GM19238 (cell line): Measurements from ENCODE around the gene INPP5E.

Experiments
- DNase-seq: peaks from one replicate; pipeline ENCODE4 v3.0.0; 2011; ENCODE audit warnings: low spot score; ENCODE audit not compliant: insufficient read length

Gene INPP5E

DNA sequence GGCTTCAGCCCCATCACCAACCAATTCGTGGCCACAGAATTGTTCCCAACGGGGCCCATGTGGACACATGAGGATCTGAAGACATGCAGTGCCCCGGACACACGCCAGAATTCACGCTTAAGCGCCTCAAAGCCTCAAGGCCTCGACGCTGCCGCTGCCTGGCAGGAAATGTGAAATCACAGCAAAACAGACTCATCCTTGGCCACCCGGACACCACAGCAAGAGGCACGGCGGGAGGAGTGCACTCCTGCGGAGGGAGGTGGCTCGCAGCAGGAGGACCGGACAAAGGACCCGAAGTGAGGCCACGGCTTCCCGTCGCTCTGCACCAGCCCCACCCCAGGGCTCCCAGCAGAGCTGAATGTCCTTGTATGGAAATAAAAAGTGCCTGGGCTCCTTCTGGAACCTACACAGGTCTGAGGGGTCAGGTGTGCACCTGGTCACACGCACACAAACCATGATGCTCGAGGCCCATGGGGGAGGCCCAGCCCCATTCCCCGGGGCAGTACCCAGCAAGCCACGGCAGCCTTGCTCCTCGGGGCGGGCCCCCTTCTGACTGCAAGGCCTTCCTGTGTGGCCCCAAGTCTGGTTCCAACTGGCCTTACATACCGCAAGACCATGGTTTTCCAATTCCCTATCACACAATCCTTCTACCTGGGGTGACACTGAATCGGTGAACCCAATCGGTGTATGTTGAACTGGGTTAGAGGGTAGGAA lies 33.2 kb upstream of the INPP5E start:
- no peak for DNase-seq

DNA sequence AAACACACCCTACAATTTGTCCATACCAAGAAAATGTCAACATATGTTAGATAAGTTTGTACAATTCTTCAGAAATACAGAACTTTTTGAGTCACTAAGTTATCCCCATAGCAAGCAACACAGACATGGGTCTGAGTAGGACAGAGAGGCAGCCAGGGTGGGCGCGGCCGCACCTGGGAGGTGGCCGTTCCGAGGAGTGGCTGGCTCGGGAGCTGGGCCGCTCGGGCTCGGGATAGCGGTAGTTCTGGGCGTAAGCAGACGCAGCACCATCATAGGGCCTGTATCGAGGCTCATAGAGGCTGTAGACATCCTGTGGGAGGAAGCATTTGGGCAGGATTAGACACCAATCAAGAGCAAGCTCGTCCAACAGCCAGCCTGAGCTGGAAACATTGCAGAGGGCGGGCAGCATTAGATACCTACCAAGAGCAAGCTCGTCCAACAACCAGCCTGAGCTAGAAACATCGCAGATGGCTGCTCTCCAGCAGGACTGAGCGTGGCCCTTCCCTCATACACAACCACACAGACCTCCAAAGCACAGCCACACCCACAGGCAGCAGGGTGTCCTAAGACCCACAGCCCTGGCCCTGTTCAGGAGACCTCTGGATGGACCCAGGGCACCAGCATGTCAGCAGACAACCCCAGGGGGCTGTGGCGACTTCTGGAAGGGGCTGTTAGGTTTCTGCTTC lies 32.3 kb upstream of the INPP5E start:
- DNase-seq: no peak

DNA sequence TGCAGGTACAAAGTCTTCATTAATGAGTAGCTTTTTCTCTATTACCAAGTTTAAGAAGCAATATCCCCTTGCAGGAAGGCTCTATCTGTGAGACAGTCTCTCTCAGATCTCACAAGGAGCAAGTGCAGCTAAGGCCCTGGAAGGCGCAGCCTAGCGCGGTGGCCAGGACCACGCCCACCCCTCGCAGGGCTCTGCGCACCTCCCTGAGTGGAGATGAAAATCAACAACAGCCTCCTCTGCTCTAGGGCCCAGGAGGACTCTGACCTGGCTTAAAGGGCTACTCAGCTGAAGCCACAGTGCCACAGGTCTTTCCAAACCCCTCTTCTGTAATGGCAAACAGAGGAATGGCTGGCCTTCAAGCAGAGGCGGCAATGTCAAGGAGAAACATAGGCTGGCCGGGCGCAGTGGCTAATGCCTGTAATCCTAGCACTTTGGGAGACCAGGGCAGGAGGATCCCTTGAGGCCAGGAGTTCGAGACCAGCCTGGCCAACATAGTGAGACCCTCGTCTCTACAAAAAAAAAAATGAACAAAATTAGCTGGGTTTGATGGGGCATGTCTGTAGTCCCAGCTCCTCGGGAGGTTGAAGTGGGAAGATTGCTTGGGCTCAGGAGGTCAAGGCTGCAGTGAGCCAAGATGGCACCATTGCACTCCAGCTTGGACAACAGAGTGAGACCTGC lies 31.3 kb upstream of the INPP5E start:
- DNase-seq: no peak

DNA sequence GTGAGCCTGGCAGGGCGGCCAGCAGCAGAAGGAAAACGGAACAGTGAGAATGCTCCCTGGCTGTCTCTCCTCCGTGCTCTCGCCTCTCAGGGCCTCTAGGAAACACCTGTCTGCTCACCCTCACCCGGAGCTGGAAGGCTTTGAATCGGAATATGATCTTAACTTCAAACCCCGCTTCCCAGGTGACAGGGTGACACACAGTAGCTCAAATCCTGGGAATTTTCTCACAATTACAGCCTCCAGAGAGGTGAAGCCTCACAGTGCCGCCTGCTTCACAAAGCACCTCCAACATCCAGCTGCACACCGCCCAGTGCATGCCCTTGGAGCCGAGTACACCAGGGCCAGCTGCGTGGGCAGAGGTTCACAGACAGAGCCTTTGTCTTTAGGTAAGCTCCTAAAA lies 30.7 kb upstream of the INPP5E start:
- DNase-seq: no peak

DNA sequence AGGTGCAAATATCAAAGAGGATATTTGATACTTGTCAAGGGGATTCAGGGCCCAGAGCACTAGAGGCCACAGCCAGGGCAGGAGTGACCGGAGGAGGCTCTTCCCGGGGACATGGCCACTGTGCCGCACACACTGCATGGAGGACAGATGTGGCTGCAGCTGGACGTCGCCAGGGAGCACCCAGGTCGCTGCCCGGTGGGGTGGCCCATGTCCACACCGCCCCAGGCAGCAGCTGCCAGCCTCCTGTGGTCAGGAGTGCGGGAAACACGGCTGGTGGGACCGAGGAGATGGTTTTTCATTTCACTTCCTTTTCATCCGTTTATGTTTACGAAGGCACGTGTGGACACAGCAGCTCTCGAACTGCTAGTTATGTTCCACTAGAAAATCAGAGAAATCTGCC lies 28.1 kb upstream of the INPP5E start:
- DNase-seq: no peak

DNA sequence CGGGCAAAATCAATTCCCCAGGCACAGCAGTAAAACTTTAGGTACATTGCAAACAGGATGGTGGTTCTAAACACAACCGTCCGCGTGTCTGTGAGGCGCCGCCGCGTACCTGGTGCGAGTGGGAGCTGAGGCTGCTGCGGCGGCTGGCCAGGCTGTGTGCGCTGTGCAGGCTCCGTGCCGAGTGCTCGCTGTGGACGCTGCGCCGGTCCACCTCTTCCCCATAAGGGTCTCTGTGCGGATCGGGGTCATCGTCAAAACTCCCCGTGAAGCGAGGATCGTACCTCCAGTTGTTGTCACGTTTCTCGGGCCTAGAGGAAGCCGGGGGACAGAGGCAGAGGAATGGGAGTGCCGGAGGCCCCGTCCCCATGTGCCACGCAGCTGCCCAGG lies 26.5 kb upstream of the INPP5E start:
- DNase-seq: no peak

DNA sequence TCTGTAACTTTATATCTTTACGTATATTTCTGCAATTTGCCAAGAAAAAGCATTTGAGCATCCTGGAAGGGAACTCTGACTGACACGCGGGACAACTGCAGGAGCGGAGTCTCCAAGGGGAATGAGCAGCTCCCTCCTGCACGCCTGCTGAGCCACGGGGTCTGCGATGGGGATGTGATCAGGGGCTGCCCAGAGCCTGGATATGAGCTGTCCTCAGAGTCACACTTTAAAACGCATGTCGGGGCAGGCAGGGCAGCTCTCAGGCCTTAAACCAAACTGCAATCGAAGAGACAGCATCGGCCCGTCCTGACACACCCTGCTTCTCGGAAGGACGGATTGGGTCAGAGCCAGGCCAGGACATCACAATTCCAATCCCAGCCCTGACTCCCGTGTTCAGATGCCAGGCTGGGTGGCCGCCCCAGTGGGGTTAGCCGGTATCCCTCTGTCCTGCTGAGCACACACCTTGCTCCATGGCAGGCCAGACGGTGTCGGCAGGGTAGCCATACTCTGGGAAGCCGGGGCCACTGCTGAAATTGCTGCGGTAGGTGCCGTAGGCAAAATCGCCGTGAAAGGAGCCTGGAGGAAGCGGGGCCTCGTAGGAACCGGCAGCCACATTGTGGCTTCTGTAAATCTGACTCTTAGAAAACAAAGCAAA lies 26.0 kb upstream of the INPP5E start:
- DNase-seq: no peak

DNA sequence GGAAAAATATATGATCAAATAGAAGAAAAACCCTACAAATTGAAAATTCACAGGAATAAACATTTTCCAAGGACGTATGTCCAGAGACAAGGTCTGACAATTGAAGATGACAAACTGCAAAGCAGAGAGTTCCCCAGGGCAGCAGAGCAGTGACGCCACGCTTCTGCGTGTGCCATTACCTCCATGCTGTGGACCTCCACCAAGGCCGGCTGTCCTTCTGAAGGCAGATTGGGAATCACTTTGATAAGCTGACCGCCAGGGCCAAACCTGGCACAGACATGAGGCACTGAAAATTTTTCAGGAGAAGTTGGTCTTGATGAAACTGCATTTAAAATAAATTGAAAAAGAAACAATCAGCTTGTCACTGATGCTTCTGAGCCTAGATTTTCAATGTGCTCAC lies 24.6 kb upstream of the INPP5E start:
- DNase-seq: no peak

DNA sequence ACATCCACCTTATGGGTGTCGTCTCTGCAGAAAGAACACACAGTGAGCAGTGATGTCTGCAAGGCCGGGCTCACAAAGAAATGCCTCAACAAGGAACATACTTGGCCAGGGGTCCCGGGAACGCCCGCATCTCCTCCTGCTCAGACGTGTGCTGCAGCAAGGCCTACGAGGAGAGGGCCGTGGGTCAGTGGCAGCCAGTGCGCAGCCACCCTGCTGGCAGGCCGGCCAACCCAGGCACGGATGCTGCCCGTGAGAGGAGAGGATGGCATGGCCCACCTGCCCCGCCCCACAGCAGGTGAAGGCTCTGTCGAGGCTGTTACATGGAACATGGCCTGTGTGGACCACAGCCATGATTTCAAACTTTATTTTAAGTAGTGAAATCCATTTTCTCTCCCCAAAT lies 23.9 kb upstream of the INPP5E start:
- DNase-seq: no peak

DNA sequence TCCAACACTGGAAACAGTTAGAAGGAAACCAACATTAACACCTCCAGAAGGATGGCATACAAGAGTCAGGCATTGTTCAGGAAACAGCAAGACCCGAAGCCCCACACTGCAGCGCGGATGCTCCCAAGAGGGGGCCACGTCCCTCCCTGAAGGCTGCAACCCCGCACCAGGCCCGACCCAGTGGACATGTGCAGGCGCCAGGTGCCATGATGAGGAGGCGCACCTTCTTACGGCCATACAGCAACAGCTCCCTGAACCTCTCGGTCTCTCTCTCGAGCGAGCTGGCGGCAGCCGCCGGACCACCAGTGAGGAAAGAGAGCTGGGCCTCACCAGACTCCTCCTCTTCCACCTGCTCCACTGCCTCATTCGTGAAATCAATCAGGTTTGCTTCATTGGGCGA lies 23.0 kb upstream of the INPP5E start:
- DNase-seq: no peak

DNA sequence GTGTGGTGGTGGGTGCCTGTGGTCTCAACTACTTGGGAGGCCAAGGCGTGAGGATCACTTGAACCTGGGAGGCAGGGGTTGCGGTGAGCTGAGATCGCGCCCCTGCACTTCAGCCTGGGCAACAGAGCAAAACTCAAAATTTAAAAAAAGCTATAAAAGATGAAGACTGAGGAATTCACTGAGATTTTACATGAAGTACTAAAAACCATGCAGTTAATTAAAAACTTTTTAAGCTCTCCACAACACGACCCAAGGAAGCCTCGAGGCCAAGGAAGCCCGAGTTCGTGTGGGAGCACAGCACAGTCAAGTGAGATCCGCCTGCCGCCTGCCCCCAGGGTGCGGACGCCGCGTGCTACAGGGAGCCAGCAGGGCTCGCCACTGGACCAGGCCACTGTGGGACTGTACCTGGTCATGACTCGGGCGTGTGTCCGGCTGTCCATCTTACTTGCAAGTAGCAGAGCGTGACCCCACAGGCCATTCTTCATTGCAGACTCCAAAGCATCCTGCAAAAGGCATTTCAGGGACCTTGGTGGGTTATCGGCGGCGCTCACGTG lies 21.2 kb upstream of the INPP5E start:
- no peak for DNase-seq

DNA sequence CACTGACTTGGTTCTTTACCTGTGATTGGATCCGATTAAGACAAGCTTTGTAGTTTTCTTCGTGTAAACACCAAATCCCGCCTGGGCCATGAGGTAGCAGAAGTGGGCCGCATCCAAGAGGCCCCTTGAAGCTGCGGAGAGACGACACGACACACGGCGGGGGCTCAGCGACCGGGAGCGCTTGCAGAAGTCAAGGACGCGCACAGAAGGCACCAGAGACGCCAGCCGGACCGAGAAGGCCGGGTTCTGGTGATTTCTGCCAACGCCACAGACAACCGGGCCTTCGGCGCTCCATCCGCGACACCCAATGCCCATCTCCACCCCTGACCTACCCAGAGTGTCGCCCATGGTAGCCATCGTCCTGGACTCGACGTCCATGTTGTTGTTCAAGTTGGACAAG lies 19.8 kb upstream of the INPP5E start:
- no peak for DNase-seq

DNA sequence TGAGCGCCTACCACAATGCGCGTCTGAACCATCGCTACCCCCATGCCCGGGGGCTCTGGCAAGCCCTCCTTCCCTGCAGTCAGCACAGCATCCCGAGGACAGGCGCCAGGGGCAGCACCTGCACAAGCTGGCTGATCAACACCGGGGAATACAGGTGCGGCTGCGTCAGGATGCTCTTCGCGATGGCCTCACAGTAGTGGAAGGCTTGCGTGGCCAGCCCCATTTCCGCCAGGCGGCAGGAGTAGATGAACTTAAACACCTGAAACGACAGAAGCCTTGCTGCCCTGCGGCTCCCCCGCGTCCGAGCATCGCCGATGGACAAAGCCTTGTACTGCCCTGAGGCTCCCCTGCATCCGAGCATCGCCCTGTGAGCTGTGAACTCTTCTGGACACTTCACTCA lies 17.7 kb upstream of the INPP5E start:
- DNase-seq: no peak

DNA sequence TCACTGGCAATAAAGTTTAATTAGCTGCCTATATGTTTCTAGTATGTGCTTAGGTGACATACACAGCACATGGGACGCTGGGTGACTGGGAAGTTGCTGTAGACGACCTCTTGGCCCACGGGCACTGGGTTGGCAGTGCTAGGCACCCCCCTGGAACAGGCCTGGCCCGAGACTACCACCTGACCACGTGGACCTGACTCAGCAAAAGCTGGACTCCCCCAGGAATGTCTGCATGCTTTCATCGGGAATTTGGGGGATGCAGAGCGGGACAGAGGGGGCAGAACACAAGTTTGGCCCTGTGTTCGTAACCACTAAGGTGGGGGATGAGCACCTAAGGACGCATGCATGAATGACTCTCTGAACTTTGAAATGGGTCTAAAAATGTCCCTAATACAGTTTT lies 16.6 kb upstream of the INPP5E start:
- no peak for DNase-seq

DNA sequence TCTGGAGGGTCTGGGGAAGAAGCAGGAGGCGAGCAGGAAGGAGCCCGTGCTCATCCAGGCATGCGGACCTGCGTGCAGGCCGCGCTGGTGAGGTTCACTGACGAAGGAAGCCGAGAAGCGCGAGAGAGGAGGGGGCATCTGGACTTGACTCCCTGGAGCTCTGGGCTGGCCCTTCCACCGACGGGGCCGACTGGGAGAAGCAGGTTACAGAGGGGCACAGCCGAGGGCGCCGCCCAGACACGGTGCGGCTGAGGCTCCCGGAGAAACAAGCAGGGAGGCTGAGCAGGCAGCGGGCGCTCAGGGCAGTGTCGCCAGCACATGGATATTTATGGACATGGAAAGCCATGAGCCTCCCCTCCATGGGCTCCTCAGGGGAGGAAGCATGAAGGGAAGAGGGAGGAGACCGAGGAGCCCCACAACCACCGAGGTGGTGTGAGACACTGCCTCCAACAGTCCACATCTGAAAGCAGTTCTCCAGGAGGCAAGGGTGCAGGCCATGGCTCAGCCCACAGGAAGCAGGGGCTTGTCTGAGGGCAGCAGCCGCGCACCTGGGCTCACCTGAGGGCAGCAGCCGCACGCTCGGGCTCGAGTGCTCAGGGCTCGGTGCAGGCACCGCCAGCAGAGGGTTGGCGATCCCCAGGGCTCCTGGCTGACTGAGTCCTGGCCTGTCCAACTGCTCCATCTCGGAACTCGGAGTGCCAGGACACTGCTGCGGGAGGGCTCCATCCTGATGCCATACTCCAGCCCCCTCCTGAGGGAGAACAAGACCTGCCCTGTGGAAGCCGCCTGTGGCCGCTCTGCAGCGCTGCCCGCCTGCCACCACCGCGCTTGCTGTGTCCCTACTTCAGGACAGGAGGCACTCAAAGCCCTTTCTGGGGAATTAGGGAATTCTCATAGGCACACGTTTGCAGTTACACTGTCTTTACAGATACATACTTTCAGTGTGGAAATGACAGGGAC lies 15.7 kb upstream of the INPP5E start:
- DNase-seq: no peak

DNA sequence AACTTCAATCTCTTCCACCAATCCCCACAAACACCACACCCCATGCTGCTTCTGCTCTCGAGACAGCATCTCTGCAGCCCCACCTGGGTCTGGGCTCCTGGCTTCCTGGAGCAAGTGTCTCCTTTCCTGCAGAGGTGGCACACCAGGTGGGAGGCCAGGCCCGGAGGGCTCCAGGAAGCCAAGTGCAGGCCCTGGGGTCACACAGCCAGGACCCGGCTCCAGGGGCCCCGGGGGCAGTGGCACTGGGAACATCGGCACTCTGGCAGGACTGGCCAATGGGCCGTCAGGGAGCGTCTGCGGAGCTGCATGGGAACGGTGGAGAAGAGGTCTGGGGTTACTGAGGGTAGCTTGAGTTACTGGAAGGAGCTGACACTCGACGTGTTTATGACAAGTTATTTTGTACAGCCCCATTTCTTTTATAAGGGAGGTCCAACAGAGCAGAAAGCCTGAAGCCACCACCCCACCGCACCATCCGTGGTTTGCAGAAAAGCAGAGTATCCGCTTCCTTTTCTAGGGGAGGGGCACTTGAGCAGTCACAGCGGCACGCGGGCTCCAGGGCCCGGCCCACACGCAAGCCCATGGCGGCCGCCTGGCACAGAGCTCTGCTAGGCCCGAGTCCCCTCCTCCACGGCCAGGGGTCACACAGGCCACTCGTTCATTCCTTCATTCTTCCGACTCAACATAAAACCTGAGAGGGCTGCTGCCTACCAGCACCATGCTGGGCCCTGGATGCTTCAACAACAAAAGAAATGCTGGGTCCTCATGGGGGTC lies 14.6 kb upstream of the INPP5E start:
- DNase-seq: no peak

DNA sequence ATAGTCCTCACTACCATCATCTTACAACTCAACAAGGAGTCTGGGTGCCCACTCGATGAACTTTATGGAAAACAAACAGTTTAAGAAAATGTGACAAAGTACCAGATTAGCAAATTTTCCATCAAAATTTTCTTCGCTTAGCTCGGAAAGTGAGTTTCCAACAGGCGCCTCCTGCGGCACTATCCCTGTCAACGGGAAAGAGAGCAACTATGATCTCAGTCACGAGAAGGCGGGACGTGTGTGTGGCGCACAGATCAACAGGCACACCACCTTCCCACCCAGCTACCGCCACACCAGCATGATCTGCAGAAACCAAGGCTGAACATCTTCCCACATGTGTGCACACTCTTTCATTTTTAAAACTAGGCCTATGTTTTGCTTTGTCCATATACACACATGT lies 13.7 kb upstream of the INPP5E start:
- DNase-seq: no peak

DNA sequence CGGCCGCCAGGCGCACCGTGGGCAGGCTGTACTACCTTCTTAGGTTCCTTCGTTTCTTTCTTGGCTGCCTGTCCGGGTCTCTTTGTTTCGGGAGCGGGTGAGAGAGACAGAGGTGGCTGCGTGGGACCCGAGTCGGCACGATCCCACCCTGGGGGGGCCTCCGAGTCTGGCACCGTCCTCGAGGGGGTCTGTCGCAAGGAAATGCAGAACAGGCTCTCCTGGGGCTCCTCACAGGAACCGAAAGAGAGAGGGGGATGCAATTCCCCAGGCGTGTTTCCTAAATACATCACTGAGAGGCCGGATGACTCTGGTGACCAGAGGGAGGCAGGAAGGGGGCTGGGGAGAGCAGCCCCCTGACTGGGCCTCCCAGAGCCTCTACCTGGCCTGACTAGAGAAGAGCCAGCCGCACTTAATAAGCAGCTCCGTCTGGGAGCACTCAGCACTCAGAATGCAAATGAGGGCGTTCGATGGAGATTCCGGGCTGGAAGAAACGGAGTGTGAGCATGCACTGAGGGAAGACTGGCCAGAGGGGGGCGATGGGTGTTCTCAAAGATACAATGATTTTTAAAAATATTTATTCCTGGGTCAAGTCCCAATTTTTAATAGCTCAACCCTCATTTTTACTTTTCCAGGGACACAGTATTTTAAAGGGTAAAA lies 11.7 kb upstream of the INPP5E start:
- no peak for DNase-seq

DNA sequence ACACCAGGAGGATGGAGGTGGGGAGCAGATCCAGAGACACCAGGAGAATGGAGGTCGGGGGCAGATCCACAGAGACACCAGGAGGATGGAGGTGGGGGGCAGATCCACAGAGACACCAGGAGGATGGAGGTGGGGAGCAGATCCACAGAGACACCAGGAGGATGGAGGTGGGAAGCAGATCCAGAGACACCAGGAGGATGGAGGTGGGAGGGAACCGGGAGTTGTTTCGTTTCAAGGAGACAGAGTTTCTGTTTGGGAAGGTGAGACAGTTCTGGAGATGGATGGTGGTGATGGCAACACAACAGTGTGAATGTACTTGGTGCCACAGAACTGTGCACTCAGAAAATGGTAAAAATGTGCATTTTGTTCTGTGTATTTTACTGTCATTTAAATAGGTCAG lies 9.0 kb upstream of the INPP5E start:
- no peak for DNase-seq
